NOMO-1 (cell line): Measurements from ENCODE around the gene BRD3.

ENCODE experiments used
- DNase-seq, 2 experiments: peaks; one replicate each; lab custom pipeline; 2025; ENCODE audit not compliant: unreplicated experiment in 2 of 2; lab: John Stamatoyannopoulos, UW

BRD3 gene

GRCh38 chr9:134040176-134040565 lies 27.7 kb downstream of the BRD3 start:
- DNase-seq = no peak

- DNase-seq = no peak
Measured at GRCh38 chr9:134039386-134040175, 28.2 kb downstream of the BRD3 start.

- DNase-seq = no peak
Measured at GRCh38 chr9:134037641-134038040, 30.2 kb downstream of the BRD3 start.

- DNase-seq = no peak
Measured at GRCh38 chr9:134036130-134036529, 31.7 kb downstream of the BRD3 start.

- DNase-seq = no peak
Measured at GRCh38 chr9:134035041-134036039, 32.5 kb downstream of the BRD3 start.

- DNase-seq = no peak
Measured at GRCh38 chr9:134034215-134035040, 33.4 kb downstream of the BRD3 start.

- DNase-seq = no peak
Measured at GRCh38 chr9:134033516-134034214, 34.2 kb downstream of the BRD3 start.

- DNase-seq = no peak
Measured at GRCh38 chr9:134032456-134033222, 35.2 kb downstream of the BRD3 start.

- no peak for DNase-seq
Measured at GRCh38 chr9:134031783-134032182, 36.0 kb downstream of the BRD3 start.

GRCh38 chr9:134030821-134031470 lies 36.9 kb downstream of the BRD3 start:
- no peak for DNase-seq

GRCh38 chr9:134029248-134030226 lies 38.3 kb downstream of the BRD3 start:
- DNase-seq = no peak

GRCh38 chr9:134028575-134029247 lies 39.1 kb downstream of the BRD3 start:
- DNase-seq = no peak

GRCh38 chr9:134028076-134028475 lies 39.8 kb downstream of the BRD3 start:
- no peak for DNase-seq

GRCh38 chr9:134027561-134027960 lies 40.3 kb downstream of the BRD3 start:
- no peak for DNase-seq

GRCh38 chr9:134026981-134027380 lies 40.8 kb downstream of the BRD3 start:
- no peak for DNase-seq

GRCh38 chr9:134026581-134026980 lies 41.2 kb downstream of the BRD3 start:
- DNase-seq = no peak
